ENCODE data around the gene YPEL4.

Gene YPEL4

GRCh38 chr11:57674251-57674650, 24.5 kb upstream of the YPEL4 start:
- no peak for DNase-seq (ENCODE audit: extremely low read depth, low read depth)
- TF ChIP-seq CTCF (IDR thresholded peaks at IDR 0.05; ENCODE audit: low read depth, low read length, missing control alignments), result no peak
- H3K4me3 ChIP-seq (replicated peaks; ENCODE audit: low read depth, low read length), result no peak overlapping the region

GRCh38 chr11:57668434-57668782, 18.7 kb upstream of the YPEL4 start:
- peak overlapping the region; percentile 59 for H3K4me3 ChIP-seq (replicated peaks; ENCODE audit: low read depth, low read length)
- TF ChIP-seq CTCF (IDR thresholded peaks at IDR 0.05; ENCODE audit: low read depth, low read length, missing control alignments), result no peak
- DNase-seq (ENCODE audit: extremely low read depth, low read depth), result no peak

- TF ChIP-seq CTCF (IDR thresholded peaks at IDR 0.05; ENCODE audit: low read depth, low read length, missing control alignments), result peak; percentile 30
- H3K4me3 ChIP-seq (replicated peaks; ENCODE audit: low read depth, low read length), result peak within 1 kb of the TSS; percentile 59
- peak; percentile 99 for DNase-seq (ENCODE audit: extremely low read depth, low read depth)
Measured at GRCh38 chr11:57667736-57668433, 18.2 kb upstream of the YPEL4 start, which contains the start of gene ZDHHC5. Gene ZDHHC5, plus strand, starts transcription at chr11:57668114. Its CDS starts 4,977 bp downstream, at chr11:57673091.

GRCh38 chr11:57667117-57667735, 17.5 kb upstream of the YPEL4 start:
- H3K4me3 ChIP-seq (replicated peaks; ENCODE audit: low read depth, low read length), result peak overlapping the region; percentile 59
- peak; percentile 97 for DNase-seq (ENCODE audit: extremely low read depth, low read depth)
- TF ChIP-seq CTCF (IDR thresholded peaks at IDR 0.05; ENCODE audit: low read depth, low read length, missing control alignments), result no peak

GRCh38 chr11:57663975-57664374, 14.3 kb upstream of the YPEL4 start:
- no peak overlapping the region for H3K4me3 ChIP-seq (replicated peaks; ENCODE audit: low read depth, low read length)
- DNase-seq (ENCODE audit: extremely low read depth, low read depth), result no peak
- no peak for TF ChIP-seq CTCF (IDR thresholded peaks at IDR 0.05; ENCODE audit: low read depth, low read length, missing control alignments)

GRCh38 chr11:57662893-57663292, 13.2 kb upstream of the YPEL4 start:
- no peak for DNase-seq (ENCODE audit: extremely low read depth, low read depth)
- TF ChIP-seq CTCF (IDR thresholded peaks at IDR 0.05; ENCODE audit: low read depth, low read length, missing control alignments), result peak; percentile 9
- H3K4me3 ChIP-seq (replicated peaks; ENCODE audit: low read depth, low read length), result no peak overlapping the region
